ENCODE measurements around the gene TMEM25. TPM values are rescaled to one million over a fixed set of nuclear protein-coding genes. Genes with fewer than 3 reads are reported as not detected.
A peak's percentile ranks its signal among the peaks of the same experiment; 100 is the strongest.

TMEM25 gene
- total RNA-seq, 6 experiments from 2014 or later, result 9.2 to 31.0 (median 23.5) TPM

GRCh38 chr11:118547132-118547531 lies 16.1 kb downstream of the TMEM25 start:
- H3K4me3 ChIP-seq, result no peak overlapping the region
- DNase-seq, result no peak

GRCh38 chr11:118552341-118552740 lies 21.3 kb downstream of the TMEM25 start:
- no peak for ATAC-seq
- TF ChIP-seq POLR2A (IDR thresholded peaks at IDR 0.05) (no peak), CTCF (IDR thresholded peaks at IDR 0.05) (no peak)
- H3K36me3 ChIP-seq, result peaks cover 0 to 15% (median 2%) of the 10 kb centered on the region in 4 donors
- 87% methylated on average over 4 of the region's 4 CpGs for WGBS (ENCODE audit: insufficient coverage, low coverage, low lambda C conversion rate, missing lambda C conversion rate)
- no peaks in the 10 kb centered on the region for H3K4me1 ChIP-seq
- no peaks in the 10 kb centered on the region for H3K27me3 ChIP-seq
- no peak for DNase-seq
- no peak overlapping the region for H3K4me3 ChIP-seq
- intact Hi-C loops (cut with DNase I), result no loop called here
- H3K9me3 ChIP-seq, result no peaks in the 10 kb centered on the region
- H3K27ac ChIP-seq, result no peak overlapping the region

More at GRCh38 chr11:118547132-118547531, 16.1 kb downstream of the TMEM25 start:
- TF ChIP-seq POLR2A (IDR thresholded peaks at IDR 0.05), result no peak
- no peak for TF ChIP-seq CTCF (IDR thresholded peaks at IDR 0.05)
- Histone ChIP-seq H3K27ac (no peak overlapping the region), H3K36me3 (peaks cover 0 to 12% (median 2%) of the 10 kb centered on the region in 4 donors), H3K27me3 (no peaks in the 10 kb centered on the region), H3K4me1 (peaks cover 0 to 31% (median 7%) of the 10 kb centered on the region in 4 donors), H3K9me3 (no peaks in the 10 kb centered on the region)
- ATAC-seq, result no peak
- intact Hi-C loops (cut with DNase I), result no loop called here
- 95% methylated on average over 2 of the region's 2 CpGs for WGBS (ENCODE audit: insufficient coverage, low coverage, low lambda C conversion rate, missing lambda C conversion rate)

- Histone ChIP-seq H3K36me3 (no peaks in the 10 kb centered on the region), H3K27me3 (no peaks in the 10 kb centered on the region), H3K9me3 (no peaks in the 10 kb centered on the region), H3K4me1 (no peaks in the 10 kb centered on the region), H3K4me3 (no peak overlapping the region), H3K27ac (no peak overlapping the region)
- 78% methylated on average over 4 of the region's 4 CpGs for whole genome bisulfite sequencing (ENCODE audit: insufficient coverage, low coverage, low lambda C conversion rate, missing lambda C conversion rate)
- no peak for ATAC-seq
- TF ChIP-seq POLR2A (IDR thresholded peaks at IDR 0.05) (no peak), CTCF (IDR thresholded peaks at IDR 0.05) (no peak)
- DNase-seq, result no peak
- intact Hi-C loops (cut with DNase I), result no loop called here
These were observed 29.8 kb downstream of the TMEM25 start for GRCh38 chr11:118560806-118561205.

- ATAC-seq (no peak), DNase-seq (no peak)
- WGBS (ENCODE audit: insufficient coverage, low coverage, low lambda C conversion rate, missing lambda C conversion rate), result 47% methylated on average over 5 of the region's 5 CpGs
- no peaks in the 10 kb centered on the region for H3K9me3 ChIP-seq
- TF ChIP-seq POLR2A (IDR thresholded peaks at IDR 0.05), result no peak
- TF ChIP-seq CTCF (IDR thresholded peaks at IDR 0.05), result no peak
- peak overlapping the region in 1 of 3 donors; percentile 53 for H3K4me3 ChIP-seq
- no peaks in the 10 kb centered on the region for H3K4me1 ChIP-seq
- intact Hi-C loops (cut with DNase I), result no loop called here
- no peaks in the 10 kb centered on the region for H3K27me3 ChIP-seq
- H3K27ac ChIP-seq, result no peak overlapping the region
- H3K36me3 ChIP-seq, result no peaks in the 10 kb centered on the region
These were observed 34.1 kb downstream of the TMEM25 start for GRCh38 chr11:118565051-118565450.

GRCh38 chr11:118569670-118570069 lies 38.7 kb downstream of the TMEM25 start:
- H3K27me3 ChIP-seq, result no peaks in the 10 kb centered on the region
- WGBS (ENCODE audit: insufficient coverage, low coverage, low lambda C conversion rate, missing lambda C conversion rate), result 93% methylated on average over 2 of the region's 2 CpGs
- H3K9me3 ChIP-seq, result no peaks in the 10 kb centered on the region
- no peak overlapping the region for H3K27ac ChIP-seq
- DNase-seq, result no peak
- TF ChIP-seq POLR2A (IDR thresholded peaks at IDR 0.05), result no peak
- H3K36me3 ChIP-seq, result no peaks in the 10 kb centered on the region
- no peak overlapping the region for H3K4me3 ChIP-seq
- ATAC-seq, result no peak
- H3K4me1 ChIP-seq, result peaks cover 0 to 15% (median 5%) of the 10 kb centered on the region in 4 donors
- intact Hi-C loops (cut with DNase I), result no loop called here
